ENCODE results near the gene FGD3.
"Not testable (repeated sequence)": the region's sequence is repeated elsewhere in the genome, so short reads cannot be mapped to it uniquely, and the experiment has no call there.

Gene FGD3

DNA sequence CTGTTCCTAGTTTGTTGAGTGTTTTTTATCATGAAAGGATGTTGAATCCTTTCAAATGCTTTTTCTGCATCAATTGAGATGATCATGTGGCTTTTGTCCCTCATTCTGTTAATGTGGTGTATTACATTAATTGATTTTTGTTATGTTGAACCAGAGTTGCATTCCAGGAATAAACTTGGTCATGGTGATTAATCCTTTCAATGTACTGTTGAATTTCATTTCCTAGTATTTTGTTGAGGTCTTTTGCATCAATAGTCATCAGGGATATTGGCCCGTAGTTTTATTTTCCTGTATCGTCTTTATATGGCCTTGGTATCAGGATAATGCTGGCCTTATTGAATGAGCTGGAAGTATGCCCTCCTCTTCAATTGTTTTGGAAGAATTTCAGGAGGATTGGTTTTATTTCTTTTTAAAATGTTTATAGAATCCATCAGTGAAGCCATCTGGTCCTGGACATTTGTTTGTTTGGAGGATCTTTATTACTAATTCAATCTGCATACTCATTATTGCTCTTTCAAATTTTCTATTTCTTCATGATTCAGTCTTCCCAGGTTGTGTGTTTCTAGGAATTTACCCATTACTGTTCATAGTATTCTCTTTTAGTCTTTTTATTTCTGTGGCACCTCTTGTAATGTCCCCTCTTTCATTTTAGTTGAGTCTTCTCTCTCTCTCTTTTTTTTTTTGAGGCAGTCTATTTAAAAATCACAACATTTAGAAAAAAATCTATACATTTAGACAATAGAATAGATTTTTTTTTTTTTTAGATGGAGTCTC lies 32.1 kb downstream of the FGD3 start:
- DNase-seq = no peak

DNA sequence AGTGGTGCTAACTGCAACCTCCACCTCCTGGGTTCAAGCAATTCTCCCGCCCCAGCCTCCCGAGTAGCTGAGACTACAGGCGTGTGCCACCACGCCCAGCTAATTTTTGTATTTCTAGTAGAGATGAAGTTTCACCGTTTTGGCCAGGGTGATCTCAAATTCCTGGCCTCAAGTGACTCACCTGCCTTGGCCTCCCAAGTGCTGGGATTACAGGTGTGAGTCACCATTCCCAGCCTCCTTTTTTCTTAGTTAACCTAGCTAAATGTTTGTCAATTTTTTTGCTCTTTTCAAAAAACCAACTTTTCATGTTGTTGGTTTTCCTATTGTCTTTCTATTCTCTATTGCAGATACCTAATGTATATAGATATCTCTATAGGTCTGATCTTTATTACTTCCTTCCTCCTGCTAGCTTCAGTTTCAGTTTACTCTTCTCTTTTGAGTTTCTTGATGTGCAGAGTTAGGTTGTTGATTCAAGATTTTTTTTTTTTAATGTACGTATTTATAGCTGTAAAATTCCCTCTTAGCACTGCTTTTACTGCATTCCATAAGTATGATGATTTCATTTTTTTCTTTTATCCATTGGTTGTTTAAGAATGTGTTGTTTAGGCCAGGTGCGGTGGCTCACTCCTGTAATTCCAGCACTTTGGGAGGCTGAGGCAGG lies 32.9 kb downstream of the FGD3 start:
- no peak for DNase-seq

DNA sequence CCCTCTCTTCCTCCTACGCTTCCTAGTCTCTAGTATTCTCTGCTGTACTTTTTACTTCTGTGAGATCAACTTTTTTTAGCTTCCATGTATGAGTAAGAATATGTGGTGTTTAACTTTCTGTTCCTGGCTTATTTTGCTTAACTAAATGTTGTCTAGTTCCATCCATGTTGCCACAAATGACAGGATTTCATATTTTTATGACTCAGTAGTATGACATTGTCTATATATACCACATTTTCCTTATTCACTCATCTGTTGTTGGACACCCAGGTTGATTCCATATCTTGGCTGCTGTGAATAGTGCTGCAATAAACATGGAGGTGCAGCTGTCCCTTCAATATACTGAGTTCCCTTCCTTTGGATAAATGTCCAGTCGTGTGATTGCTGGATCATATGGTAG lies 34.8 kb downstream of the FGD3 start:
- no peak for DNase-seq

DNA sequence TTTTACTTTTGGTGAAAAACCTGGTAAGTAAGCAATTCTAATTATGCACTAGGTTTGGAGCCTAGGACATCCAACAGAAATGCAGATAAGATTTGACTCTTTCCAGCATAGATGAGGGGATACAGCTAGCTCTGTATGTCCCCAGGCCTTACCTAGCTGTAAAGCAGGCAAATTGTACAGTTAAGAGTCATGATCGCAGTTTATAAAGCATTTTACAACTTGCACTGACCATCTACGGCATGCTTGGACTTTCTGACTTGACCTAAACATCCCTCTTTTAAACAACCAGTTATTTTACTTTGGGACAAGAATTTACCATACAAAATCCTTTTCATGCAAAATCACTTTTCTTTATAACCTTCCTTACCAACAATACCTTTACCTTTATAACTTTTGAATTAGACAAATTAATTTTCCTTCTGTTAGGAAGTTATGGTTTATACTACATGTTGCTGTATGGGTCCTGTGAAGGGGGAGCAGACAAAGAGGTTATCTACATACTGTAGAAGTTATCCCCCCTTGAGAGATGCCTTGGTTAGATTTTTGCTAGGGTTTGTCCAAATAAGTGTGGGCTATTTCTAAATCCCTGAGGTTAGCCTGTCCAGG lies 36.8 kb downstream of the FGD3 start:
- DNase-seq = no peak

DNA sequence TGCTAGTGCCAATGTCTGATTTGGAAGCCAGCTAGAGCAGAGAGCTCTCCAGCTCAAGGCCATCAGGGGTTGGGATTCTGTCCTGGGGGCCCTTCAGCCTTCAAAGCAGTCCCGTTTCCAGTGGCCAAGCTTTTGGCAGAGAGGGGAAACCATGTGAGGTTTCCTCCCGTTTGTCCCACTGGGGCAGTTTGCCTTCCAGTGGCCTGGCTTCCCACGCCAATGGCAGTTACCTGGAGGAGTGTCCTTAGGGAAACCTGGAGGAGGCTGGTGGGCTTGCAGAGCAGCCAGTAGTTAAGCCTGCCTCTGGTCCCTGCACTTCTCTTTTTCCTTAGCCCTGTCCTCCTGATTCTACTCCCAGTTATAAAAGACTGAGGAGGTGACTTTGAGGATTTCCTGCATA lies 37.7 kb downstream of the FGD3 start:
- DNase-seq = no peak

DNA sequence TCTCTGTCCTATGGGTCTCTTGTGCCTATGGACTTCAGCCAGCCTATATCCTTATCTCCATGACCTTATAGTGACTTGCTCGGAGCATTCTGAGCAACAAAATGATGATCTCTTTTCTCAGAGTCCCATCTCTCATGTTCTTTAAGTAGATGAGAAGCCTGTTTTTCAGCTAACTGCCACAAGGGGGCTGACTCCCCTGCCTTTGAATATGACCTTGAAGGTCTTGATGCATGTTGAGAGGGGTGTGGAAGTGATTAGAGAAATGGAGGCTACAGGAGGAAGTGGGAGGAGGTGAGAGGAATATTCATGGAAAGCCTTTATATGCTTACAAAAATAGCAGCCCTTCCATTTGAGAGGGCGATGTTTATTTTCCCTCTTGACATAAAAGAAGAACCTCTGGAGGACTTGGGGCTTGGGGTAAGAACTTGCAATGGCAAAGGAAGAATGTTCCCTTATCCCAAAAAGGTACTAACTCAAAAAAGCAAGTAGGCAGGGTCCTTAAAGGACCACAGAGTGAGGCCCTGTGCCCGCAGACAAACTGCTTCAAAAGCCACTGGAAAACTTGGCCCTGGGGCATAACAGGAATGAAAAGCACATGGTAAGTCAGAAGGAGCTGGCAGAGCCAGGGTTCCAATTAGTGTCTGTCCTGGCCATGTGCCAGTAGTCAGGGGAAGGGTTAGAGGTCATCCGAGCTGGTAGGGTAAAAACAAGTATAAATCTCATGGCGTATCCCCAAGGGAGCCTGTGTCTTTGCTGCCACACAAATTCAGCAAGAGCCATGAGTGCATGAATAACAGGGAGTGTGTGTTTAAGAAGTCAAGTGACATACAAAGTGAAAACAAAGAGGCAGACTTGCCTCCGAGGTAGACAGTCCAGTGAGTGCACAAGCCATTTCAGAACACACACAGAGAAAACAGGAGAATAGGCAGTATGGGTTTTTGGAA lies 39.1 kb downstream of the FGD3 start:
- DNase-seq = no peak

DNA sequence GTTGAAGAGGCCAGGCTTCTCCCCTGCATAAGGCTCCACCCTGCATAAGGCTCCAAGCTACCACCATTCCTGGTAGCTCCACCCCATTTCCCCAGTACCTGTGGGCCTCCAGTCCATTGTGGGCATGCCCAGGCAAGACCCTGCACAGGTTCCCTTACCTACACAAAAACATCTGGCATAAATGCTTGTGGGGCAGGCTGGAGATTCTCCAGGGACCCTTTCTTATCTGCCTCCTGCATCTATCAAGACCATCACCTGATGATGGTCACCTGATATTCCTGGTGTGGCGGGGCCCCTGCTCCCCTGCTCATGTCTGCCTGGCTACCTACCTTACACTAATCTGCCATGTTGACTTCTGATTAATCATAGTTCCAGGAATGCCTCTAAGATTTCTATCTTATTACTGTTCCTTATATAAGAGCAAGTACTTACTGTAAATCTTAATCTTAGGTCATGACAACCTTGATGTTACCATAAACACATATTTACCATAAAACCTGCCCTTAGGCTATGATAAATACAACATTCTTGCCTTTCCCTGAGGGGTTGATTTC lies 41.0 kb downstream of the FGD3 start:
- no peak for DNase-seq

DNA sequence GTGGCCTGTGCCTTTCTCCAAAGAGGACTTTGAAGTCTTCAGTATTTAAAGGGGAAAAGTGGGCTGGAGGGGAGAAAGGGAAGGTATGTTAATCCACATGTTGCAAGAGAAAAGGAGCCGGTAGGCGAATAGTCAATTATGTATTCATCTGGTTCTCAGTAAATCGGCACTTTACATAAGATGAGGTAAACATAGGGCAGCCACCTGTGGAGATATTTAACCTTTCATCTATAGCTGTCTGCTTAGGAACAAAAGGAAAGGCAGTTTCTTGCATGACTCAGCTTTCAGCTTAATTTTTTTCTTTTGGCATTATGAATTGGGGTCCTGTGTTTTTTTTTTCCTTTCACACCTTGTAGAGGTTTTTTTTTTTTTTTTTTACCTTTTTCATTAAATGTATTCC lies 42.2 kb downstream of the FGD3 start:
- DNase-seq = no peak

DNA sequence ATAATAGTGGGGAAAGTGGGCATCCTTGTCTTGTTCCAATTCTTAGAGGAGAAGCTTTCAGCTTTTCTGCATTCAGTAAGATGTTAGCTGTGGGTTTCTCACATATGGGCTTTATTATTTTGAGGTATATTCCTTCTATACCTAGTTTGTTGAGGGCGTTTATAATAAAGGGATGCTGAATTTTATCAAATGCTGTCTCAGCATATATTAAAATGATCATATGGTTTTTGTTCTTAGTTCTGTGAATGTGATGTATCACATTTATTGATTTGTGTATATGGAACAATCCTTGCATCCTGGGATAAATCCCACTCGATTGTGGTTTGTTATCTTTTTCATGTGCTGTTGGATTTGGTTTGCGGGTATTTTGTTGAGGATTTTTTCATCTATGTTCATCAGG lies 43.1 kb downstream of the FGD3 start:
- no peak for DNase-seq

DNA sequence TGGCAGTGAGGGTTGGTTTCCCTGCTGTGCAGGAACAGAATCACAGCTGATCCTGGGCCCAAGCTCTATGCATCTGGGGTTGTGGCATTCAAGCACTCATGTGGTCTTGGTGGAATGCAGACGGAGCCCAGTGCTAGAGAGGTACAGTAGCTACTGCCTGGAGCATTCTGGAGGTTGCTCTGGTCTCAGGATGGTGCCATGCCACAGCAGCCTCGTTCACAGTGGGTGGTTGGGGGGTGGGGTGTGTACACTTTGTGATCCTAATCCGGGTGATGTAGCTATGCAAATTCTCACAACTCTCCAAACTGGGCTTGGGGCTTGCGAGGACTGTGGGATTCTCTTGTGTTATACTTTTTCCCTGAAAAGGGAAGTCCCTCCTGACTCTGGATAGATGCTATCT lies 45.2 kb downstream of the FGD3 start:
- no peak for DNase-seq

DNA sequence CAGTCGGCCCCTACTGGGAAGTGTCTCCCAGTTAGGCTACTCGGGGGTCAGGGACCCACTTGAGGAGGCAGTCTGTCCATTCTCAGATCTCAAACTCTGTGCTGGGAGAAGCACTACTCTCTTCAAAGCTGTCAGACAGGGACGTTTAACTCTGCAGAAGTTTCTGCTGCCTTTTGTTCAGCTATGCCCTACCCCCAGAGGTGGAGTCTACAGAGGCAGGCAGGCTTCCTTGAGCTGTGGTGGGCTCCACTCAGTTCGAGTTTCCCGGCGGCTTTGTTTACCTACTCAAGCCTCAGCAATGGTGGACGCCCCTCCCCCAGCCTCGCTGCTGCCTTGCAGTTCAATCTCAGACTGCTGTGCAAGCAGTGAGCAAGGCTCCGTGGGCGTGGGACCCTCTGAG lies 51.5 kb downstream of the FGD3 start:
- DNase-seq = not testable (repeated sequence)

DNA sequence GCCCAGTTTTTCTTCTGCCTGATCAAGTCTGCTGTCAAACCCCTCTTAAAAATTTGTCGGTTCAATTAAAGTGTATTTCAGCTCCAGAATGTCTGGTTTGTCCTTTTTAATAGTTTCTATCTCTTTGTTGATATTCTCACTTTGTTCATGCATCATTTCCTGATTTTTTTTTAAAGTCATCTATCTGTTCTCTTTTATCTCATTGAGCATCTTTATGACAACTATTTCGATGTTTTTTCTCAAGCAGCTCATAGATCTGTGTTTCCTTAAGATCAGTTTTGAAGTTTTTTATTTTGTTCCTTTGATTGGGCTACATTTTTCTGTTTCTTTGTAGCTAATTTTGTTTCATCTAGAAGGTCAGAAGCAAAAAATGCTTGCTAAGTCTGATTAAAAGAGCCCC lies 53.7 kb downstream of the FGD3 start:
- DNase-seq = no peak

DNA sequence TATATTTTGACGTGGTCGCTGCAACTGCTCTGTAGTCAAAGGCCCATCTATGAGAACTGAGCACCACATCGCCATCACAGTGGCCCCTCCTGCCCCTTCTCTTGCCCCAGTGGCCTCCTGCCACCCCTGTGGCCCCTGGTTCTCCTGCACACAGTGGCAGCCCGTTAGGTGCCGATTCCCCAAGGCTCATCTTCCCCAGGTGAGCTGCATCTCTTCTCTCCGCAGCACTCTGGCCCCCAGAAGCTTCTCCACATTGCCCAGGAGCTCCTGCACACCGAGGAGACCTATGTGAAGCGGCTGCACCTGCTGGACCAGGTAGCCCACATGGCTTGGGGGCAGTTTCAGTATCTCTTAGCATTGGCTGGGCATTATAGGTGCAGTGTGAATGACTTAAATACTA lies 55.4 kb downstream of the FGD3 start:
- DNase-seq = no peak

DNA sequence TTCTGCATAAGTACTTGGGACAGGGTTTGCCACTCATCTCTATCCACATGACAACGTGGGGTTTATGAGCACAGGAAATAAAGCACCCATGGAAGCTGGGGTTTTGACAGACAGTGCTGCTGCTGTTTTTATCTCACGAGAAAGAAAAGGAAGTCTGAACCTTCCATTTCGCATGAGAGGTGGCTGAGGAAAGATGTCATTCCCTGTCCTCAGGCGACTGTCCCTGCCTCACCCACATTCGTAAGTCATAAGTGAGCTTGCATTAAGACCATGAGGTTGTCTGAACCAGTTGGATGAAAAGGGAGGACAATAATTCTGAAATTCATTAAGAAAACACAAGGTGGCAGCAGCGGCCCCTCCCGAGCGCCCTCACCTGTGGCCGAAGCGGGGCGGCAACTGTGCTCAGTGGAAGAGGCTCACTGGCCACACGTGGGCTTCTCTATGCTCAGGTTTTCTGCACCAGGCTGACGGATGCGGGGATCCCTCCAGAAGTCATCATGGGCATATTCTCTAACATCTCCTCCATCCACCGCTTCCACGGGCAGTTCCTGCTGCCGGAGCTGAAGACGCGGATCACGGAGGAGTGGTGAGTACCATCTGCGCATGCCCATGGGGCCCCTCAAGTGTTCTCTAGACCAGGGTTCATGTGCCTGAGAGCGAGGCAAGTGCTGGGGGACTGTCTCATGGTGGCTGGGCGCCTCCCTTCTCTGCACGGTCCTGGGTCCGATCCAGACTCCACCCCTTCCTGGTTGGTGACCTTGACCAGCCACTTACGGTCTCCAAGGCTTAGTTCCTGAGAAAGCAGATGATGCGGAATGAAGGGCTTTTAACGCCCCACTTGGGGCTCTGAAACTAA lies 56.5 kb downstream of the FGD3 start:
- DNase-seq = no peak

DNA sequence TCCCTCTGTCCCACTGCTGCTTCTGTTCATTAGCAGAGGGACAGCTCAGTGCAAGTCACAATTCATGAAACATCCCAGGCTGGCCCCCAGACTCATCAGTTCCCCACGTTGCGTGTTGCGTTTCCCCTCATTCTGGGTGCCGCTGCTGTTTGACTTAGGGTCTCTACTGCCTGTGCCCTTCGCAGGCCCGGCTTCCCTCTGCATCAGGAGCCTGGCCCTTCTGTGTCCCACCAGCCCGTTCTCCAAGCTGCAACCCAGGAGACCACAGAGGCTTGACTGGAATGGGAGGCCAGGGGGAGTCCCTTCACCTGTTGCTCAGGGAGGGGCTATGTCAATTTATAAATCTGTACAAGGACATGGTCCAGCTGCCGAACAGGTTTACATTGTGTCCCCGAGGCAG lies 57.2 kb downstream of the FGD3 start:
- no peak for DNase-seq

DNA sequence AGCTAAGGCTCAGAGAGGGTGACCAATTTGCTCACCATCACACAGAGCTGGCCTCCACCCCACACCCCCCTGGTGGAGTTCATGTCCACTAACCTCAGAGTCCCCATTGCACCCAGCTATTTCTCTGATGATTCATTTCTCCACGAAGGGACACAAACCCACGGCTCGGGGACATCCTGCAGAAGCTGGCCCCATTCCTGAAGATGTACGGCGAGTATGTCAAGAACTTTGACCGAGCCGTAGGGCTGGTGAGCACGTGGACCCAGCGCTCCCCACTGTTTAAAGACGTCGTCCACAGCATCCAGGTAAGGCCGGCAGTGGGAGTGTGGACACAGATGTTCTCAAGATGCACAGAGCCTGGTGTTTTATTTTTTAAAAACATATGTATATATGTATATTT lies 58.6 kb downstream of the FGD3 start:
- no peak for DNase-seq

DNA sequence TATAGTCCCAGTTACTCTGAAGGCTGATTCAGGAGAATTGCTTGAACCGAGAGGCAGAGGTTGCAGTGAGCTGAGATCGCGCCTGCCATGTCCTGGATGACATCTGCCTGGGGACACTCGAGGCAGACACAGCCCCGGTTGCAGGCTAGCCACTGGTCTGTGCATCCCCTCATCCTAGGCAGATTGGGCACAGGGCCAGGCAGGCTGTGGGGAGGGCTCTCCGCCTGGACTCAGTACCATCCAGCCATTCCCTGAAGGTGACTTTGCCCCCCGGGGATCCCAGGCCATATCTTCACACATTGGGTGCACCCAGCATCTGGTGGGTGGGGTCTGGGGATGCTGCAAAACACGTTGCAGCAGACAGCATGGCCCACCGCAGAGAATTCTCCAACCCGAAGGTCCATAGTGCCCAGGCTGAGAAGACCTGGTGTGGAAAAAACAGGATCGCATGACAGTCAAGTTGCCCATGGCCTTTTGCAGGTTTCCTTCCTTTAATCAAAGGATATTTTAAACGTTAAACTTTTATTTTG lies 60.3 kb downstream of the FGD3 start:
- no peak for DNase-seq

DNA sequence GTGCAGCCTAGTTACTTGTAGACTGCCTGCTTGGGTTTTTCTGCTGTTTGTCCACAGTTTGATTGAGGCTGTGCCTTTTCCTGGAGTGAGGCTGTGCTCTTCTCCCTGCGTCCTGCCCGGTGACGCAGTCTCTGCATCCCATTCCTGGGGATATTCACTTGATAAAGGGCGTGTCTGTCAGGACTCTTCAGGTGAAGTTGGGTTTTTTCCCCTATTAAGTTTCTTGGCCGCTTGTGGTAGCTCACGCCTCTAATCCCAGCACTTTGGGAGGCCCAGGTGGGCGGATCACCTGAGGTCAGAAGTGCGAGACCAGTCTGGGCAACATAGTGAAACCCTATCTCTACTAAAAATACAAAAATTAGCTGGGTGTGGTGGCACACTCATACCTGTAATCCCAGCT lies 61.1 kb downstream of the FGD3 start:
- DNase-seq = no peak

DNA sequence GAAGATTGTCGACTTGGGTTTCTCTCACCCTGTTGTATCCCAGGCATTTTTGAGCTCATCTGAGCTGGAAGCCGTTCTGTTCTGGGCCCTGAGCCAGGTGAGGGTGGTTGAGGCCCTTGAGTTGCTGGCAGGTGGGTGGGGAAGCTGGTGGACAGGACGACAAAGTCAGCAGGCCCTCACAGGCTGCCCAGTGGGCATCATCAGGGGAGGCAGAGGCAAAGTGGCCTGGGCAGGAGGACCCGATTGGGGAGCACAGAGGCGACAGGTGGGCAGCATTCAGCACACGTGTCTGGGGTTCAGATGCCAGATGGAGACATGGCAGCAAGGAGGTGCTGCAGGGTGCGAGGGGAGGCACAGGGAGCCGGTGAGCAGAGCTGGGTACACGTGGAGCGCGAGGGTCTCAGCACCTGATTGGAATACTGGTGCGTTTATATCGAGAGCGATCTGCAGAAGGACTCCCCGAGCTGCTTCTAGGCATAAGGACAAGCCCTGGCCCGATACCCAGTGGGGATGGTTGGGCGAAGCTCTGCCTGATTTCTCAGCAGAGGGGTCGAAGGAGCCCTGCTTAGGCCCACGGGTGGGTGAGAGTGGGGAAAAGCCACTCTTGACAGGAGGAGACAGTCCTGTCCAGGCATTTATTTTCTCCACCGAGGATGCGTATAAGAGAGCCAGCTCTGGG lies 62.2 kb downstream of the FGD3 start:
- no peak for DNase-seq

DNA sequence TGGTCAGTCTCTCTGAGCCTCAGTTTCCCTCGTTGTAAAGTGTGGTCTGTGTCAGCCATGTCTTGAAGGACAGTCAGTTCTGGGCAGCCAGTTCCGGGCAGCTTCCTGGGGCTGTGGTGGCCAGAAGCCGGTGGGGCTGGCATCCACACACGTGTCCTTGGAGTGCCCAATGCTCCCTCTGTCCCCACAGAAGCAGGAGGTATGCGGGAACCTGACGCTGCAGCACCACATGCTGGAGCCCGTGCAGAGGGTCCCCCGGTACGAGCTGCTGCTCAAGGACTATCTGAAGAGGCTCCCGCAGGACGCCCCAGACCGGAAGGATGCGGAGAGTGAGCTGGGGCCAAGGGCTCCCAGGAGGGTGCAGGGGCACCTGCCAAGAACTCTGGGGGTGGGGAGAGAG lies 62.7 kb downstream of the FGD3 start:
- no peak for DNase-seq

DNA sequence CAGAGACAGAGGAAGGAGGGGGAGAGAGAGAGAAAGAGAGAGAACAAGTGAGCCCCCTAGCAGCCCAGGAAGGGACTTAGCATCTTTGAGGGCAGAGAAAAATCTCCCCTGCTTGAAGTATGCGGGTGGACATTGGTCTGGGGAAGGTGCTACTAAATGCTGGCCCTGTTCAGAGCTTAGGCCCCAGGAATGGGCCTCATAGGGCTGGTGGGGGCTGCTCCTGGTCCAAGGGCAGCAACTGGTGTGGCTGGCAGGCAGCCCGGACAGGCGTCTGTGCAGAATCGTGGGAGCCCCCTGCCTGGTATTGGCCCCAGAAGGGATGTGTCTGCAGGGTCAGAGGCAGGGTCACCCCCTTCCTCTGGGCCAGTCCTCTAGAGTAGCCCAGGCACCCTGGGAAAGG lies 63.4 kb downstream of the FGD3 start:
- DNase-seq = no peak

All from SIG-M5 (cell line).